ENCODE data around the gene DENND6B. TPM values are rescaled to one million over a fixed set of nuclear protein-coding genes. Genes with fewer than 3 reads are reported as not detected.

Gene DENND6B
- total and polyA plus RNA-seq, 2 of the 13 experiments (the other 11 are each of a cell fraction or from before 2014, with no cell fraction given), result 0.95 to 3.8 TPM

- TF ChIP-seq MTF2 (CRISPR knock-in tag; IDR thresholded peaks at IDR 0.05; ENCODE audit: borderline replicate concordance), result no peak
- no peak for TF ChIP-seq SOX13 (IDR thresholded peaks at IDR 0.05)
- TF ChIP-seq SOX13 (CRISPR knock-in tag; conservative IDR thresholded peaks at IDR 0.05 in 1 of 2, IDR thresholded peaks at IDR 0.05 in 1 of 2), result no peak
- TF ChIP-seq CBX5 (CRISPR knock-in tag; IDR thresholded peaks at IDR 0.05; ENCODE audit: borderline replicate concordance), result no peak
- TF ChIP-seq ZNF180 (CRISPR knock-in tag; IDR thresholded peaks at IDR 0.05; ENCODE audit: borderline replicate concordance, low read depth), result no peak
- no peak for TF ChIP-seq ZNF546 (CRISPR knock-in tag; conservative IDR thresholded peaks at IDR 0.05)
- no peak for TF ChIP-seq NONO (IDR thresholded peaks at IDR 0.05)
- TF ChIP-seq NONO (CRISPR knock-in tag; conservative IDR thresholded peaks at IDR 0.05), result no peak
- peak; percentile 75 for TF ChIP-seq MAX (IDR thresholded peaks at IDR 0.05)
- TF ChIP-seq ZNF781 (CRISPR knock-in tag; IDR thresholded peaks at IDR 0.05; ENCODE audit: borderline replicate concordance, not compliant biosample characterization), result peak; percentile 56
- no peak for TF ChIP-seq HOXA9 (CRISPR knock-in tag; IDR thresholded peaks at IDR 0.05; ENCODE audit: borderline replicate concordance)
- TF ChIP-seq SNRNP70 (IDR thresholded peaks at IDR 0.05; ENCODE audit: low read depth, low read length), result no peak
- no peak for TF ChIP-seq ZIK1 (CRISPR knock-in tag; IDR thresholded peaks at IDR 0.05; ENCODE audit: borderline replicate concordance, low read depth)
- TF ChIP-seq ZFP91 (CRISPR knock-in tag; IDR thresholded peaks at IDR 0.05; ENCODE audit: borderline replicate concordance), result peak; percentile 59; the same call in 1 of the 2 replicates
- TF ChIP-seq DZIP1 (CRISPR knock-in tag; IDR thresholded peaks at IDR 0.05), result no peak
- 0 out of 2 replicates have a peak, but pooled peaks have one; percentile 1 for TF ChIP-seq ZKSCAN1 (IDR thresholded peaks at IDR 0.05; ENCODE audit: low read length)
- no peak for TF ChIP-seq ZNF720 (CRISPR knock-in tag; IDR thresholded peaks at IDR 0.05)
- no peak for TF ChIP-seq RORA (CRISPR knock-in tag; IDR thresholded peaks at IDR 0.05)
- no peak for TF ChIP-seq GMEB1 (CRISPR knock-in tag; IDR thresholded peaks at IDR 0.05; ENCODE audit: borderline replicate concordance)
- TF ChIP-seq NKX3-1 (CRISPR knock-in tag; IDR thresholded peaks at IDR 0.05), result no peak
- TF ChIP-seq CSRNP2 (CRISPR knock-in tag; conservative IDR thresholded peaks at IDR 0.05; ENCODE audit: low read depth), result no peak
These were observed 16.1 kb upstream of the DENND6B start, which contains the start of gene PPP6R2 (continued) for GRCh38 chr22:50342651-50343540.

All from HepG2 (cell line).